HG03521 (cell line): Measurements from ENCODE around the gene SYCN.

ENCODE experiments used
- ATAC-seq: cut with Tn5 transposase; IDR thresholded peaks from one replicate; pipeline ENCODE4 v1.9.1; 2021; ENCODE audit warnings: mild to moderate bottlenecking, moderate library complexity; ENCODE audit not compliant: unreplicated experiment

SYCN gene

GRCh38 chr19:39196320-39196719 lies 7.7 kb downstream of the SYCN start:
- ATAC-seq, result no peak

GRCh38 chr19:39195755-39196154 lies 8.3 kb downstream of the SYCN start:
- ATAC-seq, result no peak

GRCh38 chr19:39194832-39195542 lies 9.1 kb downstream of the SYCN start:
- ATAC-seq, result no peak

GRCh38 chr19:39193803-39194202 lies 10.3 kb downstream of the SYCN start:
- no peak for ATAC-seq

GRCh38 chr19:39192846-39193245 lies 11.2 kb downstream of the SYCN start:
- ATAC-seq, result no peak

- no peak for ATAC-seq
These were observed 13.3 kb downstream of the SYCN start for GRCh38 chr19:39190768-39191167.

GRCh38 chr19:39188960-39189359 lies 15.1 kb downstream of the SYCN start:
- ATAC-seq, result no peak

- no peak for ATAC-seq
These were observed 16.5 kb downstream of the SYCN start for GRCh38 chr19:39187552-39187943.

GRCh38 chr19:39186391-39186790 lies 17.7 kb downstream of the SYCN start:
- no peak for ATAC-seq

- ATAC-seq, result no peak
These were observed 21.0 kb downstream of the SYCN start for GRCh38 chr19:39183104-39183503.

GRCh38 chr19:39182174-39182505 lies 21.9 kb downstream of the SYCN start:
- ATAC-seq, result no peak

GRCh38 chr19:39181500-39182173 lies 22.4 kb downstream of the SYCN start:
- no peak for ATAC-seq

- ATAC-seq, result no peak
These were observed 23.3 kb downstream of the SYCN start for GRCh38 chr19:39180749-39181148.

GRCh38 chr19:39179754-39180153 lies 24.3 kb downstream of the SYCN start:
- ATAC-seq, result no peak

- no peak for ATAC-seq
These were observed 25.6 kb downstream of the SYCN start for GRCh38 chr19:39178296-39179006.

- ATAC-seq, result no peak
These were observed 26.3 kb downstream of the SYCN start for GRCh38 chr19:39177736-39178135.

- no peak for ATAC-seq
These were observed 26.9 kb downstream of the SYCN start for GRCh38 chr19:39177110-39177699.

GRCh38 chr19:39175564-39175963 lies 28.5 kb downstream of the SYCN start:
- ATAC-seq, result no peak

GRCh38 chr19:39174558-39175544 lies 29.2 kb downstream of the SYCN start:
- no peak for ATAC-seq

- ATAC-seq, result no peak
These were observed 29.9 kb downstream of the SYCN start for GRCh38 chr19:39174142-39174541.
